GM21723 (cell line): Measurements from ENCODE around the gene CCDC85C.

ENCODE experiments used
- ATAC-seq: cut with Tn5 transposase; IDR thresholded peaks from one replicate; pipeline ENCODE4 v1.9.1; 2021; ENCODE audit warnings: mild to moderate bottlenecking, moderate library complexity; ENCODE audit not compliant: unreplicated experiment

The CCDC85C gene

DNA sequence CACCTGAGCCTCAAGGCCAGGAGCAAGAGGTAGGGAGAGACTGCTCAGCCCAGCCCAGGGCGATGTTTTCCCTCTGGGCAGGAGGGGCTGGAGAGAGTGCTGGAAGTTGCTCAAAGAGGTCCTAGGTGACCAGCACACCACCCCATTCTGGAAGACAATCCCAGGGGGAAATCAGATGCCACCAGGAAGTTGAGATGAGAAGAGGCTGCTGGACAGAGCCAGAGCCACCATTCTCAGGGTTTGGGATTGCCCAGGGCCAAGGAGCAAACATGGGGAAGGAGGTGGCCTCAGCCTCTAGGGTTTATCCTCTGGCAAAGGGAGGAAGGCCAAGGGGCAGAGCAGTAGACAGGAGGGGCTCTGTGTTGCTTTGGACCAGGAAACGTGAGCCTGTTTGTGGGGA, 11.6 kb downstream of the CCDC85C start:
- no peak for ATAC-seq

DNA sequence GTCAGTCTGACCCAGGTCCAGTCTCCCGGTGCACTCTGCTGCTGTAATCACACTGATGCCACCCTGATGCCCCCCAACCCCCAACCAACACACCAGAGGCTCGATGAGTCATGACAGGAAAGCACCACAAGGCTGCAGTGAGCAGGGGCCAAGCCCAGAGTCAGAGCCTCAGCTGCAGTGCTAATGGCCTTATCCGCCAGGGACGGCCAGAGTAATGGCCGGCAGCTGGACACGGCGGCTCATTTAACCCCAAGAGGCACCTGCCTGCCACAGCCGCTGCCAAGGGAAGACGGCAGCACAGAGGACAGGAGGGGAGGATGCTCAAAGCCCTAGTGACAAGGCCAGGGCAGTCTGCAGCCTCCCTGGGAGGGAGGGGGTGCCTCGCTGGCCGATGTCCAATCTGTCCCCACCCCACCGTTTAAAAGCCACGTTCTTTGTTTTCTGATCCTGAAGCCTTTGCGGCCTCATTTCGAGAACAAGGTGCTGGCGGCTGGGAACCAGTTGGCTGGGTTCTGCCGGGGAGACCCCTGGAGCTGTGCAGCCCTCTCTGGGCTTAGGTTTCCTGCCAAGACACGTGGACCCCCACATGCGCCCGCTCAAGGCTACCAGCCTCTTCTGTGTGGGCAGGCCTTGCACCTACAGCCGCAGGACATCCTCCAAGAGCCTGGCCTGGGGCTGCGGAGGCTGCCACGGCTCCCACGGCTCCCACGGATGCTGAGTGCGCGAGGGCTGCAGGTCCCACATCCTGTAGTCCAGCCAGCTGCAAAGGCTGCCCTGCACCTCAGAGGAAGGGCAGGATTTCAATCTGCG, 13.1 kb downstream of the CCDC85C start:
- no peak for ATAC-seq

DNA sequence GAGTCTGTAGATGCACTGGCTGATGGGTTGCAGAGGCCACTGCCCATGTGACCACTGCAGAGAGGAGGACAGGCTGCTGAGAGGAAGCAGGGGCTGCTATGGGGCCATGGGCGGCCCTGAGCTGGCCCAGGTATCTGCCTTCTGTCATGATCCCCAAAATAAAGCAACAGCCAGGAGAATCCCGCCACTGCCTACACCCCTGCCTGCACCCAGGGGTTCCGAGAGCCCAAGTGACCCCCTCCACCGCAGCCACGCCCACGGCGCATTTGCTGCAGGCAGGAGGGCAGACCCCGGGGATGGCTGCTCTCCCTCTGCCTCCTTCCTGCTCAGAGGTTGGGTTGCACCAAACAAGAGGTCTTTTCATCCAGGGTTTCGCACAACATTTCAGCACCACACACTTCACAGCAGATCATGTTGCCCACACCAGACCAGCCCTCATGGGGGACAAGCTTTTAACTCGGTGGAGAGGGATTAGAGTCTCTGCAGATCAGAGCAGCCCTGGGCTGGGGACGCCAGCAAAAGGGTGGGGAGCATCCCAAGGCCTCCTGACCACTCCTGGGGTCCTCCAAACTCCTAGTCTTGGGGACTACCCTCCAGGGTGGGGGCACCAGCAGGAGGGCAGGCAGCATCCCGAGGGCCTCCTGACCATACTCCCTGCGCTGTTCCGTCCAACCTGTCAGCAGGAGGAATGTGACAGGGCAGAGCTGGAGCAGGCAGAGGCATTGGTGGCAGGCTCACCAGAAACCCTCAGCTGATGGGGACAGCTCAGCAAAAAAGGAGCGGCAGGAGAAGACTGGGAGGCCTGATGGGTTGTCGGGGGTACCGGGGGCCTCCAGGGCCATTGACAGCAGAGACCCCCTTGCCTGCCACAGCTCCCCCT, 14.1 kb downstream of the CCDC85C start:
- ATAC-seq = no peak

DNA sequence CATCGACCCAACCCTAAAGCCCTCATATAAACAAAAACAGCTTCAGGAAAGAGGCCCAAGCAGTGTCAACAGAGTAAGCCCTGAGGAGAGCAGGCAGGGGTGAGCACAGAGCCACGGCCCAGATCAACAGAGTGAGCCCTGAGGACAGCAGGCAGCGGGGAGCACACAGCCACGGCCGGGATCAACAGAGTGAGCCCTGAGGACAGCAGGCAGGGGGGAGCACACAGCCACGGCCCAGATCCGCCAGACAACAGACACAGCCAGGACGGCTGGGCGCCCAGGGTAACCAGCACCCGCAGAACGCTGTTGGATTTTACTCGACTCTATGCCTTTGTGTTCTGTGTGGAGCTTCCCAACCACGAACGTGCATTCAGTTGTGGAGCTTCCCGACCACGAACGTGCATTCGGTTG, 15.0 kb downstream of the CCDC85C start:
- no peak for ATAC-seq

DNA sequence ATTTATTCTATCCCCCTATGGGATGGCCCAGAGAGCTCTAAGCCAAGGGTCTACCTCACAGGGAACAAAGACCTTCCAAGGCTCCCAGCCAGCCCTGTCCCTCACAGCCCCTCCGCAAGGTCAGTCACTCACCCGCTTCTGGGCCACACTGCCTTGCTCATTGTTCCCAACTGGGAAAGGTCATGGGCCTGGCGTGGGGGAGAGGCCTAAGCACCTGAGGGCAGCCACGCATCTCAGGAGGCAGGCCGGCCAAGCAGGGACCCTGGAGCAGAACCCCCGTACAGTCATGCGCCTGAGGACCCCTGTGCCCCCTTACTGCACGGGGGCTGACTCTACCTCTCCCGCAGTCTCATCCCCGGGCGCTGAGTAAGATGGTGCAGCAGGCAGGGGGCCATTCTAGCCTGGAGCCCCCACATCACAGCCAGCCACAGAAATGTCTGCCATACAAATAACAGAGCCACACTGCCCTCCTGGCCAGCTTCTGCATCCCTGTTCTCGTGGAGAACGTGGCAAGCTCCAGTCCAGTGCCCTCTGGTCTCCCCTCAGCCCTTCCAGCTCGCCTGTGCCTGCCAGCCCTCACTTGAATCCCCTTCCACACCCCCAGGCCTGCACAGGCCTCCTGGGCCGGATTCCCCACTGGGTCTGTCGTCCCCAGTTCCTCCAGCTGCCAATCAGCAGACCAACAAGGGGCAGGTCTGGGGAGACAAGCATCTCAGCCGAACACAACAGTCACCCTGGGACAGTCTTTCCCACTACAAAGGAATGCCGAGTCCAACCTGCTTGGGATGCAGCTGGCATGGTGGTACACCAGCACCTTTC, 16.3 kb downstream of the CCDC85C start:
- ATAC-seq = no peak

DNA sequence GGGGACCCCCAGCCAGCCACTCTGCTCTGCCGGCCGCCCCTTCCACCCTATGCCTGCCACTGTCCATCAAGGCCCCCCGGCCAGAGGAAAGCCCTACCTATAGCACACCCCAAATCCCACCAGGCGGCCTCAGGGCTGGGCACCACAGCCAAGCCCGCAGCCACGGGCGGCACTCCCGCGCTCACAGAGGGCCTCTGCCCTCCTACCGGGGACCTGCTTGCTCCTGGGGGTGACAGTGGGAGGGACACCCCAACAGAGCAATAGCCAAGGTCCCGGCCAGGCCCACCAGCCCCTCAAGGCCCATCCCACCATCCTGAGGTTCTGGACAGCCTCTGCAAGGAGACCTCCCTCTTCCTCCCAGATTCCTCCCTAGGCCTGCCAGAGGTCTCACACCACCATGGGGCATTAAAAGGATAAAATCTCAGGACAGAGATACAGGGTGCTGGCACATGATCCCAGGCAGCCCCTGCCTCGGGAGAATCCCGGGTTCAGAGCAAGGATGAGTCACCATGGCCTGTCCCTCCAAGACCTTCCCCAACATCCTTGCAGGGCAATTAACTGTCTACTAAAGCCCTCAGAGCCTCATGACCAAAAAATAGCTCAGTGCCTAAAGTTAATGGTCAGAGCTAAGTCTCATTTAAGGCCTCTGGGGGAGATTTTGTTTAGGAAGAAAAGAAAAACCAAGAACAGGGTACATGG, 17.1 kb downstream of the CCDC85C start:
- ATAC-seq = no peak

DNA sequence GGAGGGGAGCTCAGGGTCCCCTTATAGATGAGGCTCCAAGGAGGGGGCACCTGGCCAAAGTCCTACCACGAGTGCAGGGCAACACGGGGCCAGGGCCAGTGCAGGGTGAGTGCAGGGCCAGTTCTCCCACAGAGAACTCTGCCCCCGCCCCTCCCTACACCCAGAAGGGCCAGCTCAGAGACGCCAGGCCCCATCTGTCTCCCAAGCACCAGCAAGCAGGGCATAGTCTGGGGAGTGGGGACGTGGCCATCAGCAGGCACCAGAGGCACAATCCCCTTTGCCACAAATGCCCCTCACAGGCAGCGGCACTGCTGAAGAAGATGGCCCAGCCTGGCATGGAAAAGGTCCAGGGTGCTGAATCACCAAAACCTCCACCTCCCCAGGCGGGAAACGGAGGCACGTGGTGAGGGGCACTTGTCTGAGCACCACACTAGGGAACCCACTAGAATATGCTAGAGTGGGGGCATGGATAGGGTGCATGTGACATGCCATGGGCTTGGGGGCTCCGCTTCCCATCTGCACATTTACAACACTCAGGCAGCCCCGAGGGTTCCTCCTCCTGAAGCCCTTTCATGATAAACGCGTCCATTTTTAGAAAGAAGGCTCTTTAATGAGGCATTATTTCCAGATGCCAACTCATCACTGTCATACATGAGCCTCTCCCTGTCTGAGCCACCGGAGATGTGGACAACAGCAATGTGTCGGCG, 17.8 kb downstream of the CCDC85C start:
- ATAC-seq = no peak

DNA sequence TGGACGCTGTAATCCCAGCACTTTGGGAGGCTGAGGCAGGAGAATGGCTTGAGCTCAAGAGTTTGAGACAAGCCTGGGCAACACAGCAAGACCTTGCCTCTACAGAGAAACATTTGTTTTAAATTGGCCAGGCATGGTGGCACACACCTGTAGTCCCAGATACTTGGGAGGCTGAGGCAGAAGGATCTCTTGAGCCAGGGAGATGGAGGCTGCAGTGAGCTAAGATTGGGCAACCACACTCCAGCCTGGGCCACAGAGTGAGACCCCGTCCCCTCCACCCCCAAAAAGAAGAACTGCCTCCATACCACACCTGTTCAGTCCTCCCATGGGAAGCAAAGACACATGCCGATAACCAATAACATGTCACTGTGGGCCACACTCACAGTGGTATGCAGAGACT, 19.2 kb downstream of the CCDC85C start:
- no peak for ATAC-seq

DNA sequence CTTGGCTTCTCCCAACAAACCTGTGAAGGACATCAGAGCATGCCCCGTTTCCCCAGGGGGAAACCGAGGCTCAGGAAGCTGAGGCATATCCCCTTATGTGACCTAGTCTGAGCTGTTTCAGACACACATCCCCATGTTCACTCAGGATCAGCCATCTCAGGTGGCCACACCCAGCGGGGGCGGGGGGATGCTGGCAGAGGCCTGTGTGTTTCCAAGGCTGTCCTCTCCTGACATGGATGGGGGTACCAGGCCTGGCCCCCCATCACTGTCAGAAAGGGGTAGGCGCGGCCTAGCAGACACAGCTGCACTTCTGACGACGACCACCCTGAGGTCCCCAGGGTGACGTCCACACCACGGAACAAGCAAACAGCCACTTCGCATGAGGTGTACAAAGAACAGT, 22.1 kb downstream of the CCDC85C start:
- no peak for ATAC-seq

DNA sequence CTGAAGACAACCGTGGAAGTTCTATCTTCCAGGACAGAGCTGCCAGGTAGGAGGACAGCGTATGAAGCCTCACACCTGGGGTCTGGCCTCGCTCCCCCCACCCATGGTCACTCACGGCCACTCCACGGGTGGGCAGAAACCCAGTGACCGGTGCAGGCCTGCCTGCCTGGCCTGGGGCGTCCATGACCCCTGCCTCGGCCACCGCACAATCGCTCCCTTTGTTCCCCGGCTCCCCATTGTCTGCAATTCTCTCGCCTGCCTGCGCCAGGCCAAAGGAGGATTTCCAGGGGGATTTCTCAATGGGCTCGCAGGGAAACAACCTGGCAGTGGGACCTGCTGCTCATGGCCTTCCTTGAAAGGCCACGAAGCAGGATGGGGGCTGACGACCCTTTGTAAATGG, 22.6 kb downstream of the CCDC85C start:
- no peak for ATAC-seq

DNA sequence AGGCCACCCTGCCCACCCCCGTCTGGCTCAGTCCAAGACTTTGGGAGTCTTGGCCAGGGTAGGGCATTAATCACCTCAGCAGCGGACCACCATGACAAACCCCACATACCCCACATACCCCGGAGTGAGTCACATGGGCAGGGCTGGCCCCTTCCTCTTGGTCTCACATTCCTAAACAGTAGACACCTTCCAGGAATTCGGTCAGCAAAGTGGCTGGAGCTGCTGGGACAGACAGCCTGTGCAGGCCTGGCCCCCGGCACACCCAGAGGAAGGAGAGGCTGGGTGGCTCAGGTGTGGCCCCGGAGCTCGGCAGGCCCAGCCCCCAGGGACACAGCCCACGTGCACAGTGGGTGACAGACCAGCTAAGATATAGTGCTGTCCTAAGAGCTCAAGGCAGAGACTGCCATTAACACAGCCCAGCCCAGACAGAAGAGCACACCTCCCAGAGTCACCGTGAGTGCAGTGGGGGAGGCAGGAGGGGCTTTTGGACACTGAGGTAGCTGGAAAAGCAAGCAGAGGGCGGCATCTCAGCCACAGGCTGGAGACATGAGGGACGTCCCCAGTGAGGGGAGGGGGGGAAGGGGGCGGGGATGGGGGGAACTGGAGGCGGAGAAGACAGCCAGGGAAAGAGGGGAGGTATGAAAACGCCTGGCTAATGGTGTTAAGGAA, 24.0 kb downstream of the CCDC85C start:
- ATAC-seq = no peak

DNA sequence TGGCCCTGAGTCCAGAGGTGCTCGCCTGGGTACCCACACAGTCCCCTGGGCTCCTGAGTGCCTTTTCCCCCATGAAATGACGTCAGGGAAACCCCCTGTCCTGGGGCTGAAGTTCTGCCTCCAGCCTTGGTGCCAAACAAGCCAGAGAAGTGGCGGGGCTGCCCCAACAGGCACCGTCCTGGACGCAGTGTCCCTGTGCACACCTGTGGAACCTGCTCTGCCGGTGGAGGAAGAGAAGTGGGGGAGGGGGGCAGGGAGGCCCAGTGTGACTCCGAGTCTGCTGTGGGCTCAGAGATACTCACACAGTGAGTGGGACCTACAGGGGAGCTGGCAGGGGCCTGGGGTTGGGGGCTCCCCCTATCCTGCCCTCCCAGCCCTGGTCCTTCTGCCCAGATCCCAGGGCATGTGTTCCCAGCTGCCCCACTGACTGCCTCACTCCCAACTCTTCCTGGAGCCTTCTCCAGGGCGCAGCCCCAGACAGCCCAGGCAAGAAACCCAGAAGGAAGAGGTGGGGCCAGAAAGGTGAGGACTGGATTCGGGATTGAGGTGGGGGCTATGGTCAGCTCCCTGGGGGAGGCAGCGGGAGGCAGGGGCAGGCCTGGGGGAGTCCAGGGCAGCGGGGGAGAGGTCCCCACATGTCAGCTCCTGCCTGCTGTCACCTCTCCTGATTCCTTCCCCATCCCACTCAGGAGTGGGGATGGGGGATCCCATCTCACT, 24.7 kb downstream of the CCDC85C start:
- no peak for ATAC-seq

DNA sequence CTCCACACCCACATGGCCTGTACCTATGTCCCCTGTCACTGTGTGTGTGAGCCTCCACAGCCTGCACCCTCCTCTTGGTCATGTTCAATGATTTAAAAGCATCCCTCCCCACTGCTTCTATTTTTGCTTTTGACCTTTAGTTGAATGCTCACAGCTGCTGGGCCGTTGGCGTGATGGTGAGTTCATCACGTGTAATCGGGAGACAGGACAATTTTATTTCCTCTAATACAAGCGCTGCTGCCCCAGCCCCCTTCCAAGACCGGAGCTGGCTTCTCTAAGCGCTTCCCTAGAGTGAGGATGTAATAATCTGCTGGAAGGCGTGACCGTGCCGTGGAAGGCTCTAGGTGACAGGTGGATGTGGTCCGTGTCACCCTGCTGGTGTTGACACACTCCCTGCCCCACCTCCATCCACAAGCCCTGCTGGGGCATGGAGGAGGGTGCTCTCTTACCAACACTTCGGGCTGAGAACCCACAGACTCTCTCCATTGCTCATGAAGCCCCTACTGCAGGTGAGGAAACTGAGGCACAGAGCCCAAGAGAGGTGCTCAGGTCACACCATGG, 25.4 kb downstream of the CCDC85C start:
- ATAC-seq = no peak

DNA sequence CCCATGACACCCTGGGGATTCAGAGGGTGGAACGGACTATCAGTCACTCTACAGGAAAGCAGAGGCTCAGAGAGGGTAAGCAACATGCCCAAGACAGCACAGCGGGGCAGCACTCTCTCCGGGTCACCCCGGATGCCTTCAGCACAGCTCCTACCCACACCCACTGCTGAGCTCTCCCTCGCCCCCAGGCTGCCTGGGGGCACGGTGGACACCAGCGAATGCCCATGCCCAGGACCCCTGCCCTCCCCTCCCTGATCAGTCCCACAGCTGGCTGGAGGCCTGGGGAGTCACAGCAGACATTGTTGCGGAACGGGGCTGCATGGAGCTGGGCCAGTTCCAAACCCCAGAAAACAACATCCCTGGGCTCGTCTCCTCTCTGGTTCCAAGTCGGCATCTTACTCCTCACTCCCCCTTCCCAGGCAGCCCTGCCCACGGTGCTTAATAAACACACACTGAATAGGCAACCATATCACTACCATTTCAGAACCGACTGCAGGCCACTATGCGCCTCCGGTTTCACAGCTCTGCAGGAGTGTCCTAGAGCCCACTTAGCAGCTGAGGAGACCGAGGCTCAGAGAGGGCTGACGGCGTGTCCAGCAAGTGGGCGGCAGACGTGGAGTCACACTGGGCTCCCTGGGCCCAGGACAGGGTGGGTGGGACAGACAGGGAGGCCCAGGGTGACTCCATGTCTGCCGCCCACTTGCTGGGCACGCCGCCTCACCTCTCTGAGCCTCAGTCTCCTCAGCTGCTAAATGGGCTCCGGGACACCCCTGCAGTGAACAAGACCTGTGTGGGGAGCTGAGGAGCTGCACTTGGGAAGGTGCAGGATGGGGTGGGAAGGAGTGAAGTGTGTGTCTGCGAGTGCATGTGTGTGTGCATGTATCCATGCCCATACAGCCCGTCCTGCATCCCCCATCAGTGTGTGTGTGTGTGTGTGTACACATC, 27.0 kb downstream of the CCDC85C start:
- no peak for ATAC-seq

DNA sequence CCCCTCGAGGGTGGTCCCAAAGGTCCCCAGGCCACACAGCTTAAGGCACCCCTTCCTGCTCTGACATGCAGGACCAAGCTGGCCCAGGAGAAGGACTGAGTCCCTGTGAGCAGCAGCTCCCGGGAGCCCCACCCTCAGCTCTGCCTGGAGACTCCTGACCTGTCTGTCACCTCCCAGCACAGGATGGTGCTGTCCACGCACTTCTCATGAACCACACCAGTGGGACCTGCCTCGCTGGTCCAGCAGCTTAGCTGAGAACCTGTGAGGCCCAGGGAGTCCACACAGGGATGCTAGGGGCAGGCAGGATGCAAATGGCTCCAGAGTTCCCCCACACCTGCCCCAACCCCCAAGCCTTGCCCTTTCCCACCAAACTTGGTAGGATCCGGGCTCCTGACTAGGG, 27.7 kb downstream of the CCDC85C start:
- no peak for ATAC-seq

DNA sequence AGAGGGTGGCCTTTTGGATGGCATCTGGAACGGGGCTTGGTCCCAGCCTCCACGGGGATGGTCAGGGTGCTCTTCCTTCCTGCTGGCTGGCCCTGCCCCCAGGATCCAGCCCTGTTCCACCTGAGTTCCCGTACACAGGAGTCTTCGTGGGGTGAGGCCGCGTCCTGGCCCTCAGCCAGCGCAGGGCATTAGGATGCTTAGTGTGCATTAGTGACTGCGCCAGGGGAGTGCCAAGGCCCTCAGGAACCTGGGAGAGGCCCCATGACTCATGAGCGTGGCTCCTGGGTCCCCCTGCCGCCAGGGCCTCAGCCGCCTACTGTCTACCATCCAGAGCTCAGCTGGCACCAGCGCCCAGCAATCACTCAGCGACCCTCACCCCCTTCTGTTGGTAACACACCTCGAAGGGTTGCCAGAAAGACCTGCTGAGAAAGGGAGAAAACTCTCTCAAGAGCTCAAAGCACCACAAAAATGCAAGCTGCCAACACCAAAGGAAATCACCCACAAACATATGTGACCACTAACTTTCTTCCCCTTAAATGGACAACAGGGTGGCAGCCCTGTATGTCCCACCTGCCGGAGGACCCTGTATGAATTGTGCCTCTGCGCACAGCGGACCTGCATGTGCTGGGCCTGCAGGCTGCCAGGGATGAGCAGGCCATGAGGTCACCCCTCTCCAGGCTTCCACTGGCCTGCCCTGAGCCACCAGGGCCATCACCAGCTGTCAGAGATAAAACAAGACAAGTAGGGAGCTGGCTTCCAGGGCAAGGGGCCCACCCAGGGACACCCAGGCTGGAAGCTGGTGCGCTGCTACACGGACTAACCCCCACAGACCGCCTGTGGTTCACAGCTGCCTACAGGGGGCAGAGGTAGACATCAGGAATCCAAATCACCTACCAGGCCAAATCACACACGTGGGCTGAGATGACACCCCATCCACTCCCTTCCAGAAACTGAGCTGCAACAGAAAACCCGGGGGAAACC, 28.7 kb downstream of the CCDC85C start:
- ATAC-seq = no peak
